ENCODE measurements around the gene PLXNA4. TPM values are rescaled to one million over a fixed set of nuclear protein-coding genes. Genes with fewer than 3 reads are reported as not detected.

The PLXNA4 gene
- total RNA-seq, 1 donor from 2014 or later = 3.5 TPM

- Mint-ChIP-seq H3K27ac (ENCODE audit: unreplicated experiment) (no peak overlapping the region), H3K27me3 (ENCODE audit: unreplicated experiment) (peaks cover 5% of the 10 kb centered on the region), H3K4me3 (ENCODE audit: unreplicated experiment) (no peak overlapping the region), H3K36me3 (ENCODE audit: low read depth, unreplicated experiment) (peaks cover 4% of the 10 kb centered on the region), H3K4me1 (ENCODE audit: unreplicated experiment) (peaks cover 15% of the 10 kb centered on the region), H3K9me3 (ENCODE audit: unreplicated experiment) (no peaks in the 10 kb centered on the region)
- DNase-seq (ENCODE audit: low spot score) = no peak
- TF ChIP-seq CTCF (IDR thresholded peaks at IDR 0.05; ENCODE audit: unreplicated experiment) = no peak
Measured at GRCh38 chr7:132160611-132161532, 415.4 kb downstream of the PLXNA4 start.

- Mint-ChIP-seq H3K36me3 (ENCODE audit: low read depth, unreplicated experiment) (no peaks in the 10 kb centered on the region), H3K4me1 (ENCODE audit: unreplicated experiment) (peaks cover 18% of the 10 kb centered on the region), H3K4me3 (ENCODE audit: unreplicated experiment) (no peak overlapping the region), H3K9me3 (ENCODE audit: unreplicated experiment) (no peaks in the 10 kb centered on the region), H3K27me3 (ENCODE audit: unreplicated experiment) (peaks cover 6% of the 10 kb centered on the region), H3K27ac (ENCODE audit: unreplicated experiment) (no peak overlapping the region)
- no peak for DNase-seq (ENCODE audit: low spot score)
- TF ChIP-seq CTCF (IDR thresholded peaks at IDR 0.05; ENCODE audit: unreplicated experiment) = no peak
Measured at GRCh38 chr7:132158841-132159240, 417.4 kb downstream of the PLXNA4 start.

GRCh38 chr7:132158166-132158565 lies 418.1 kb downstream of the PLXNA4 start:
- H3K9me3 Mint-ChIP-seq (ENCODE audit: unreplicated experiment) = no peaks in the 10 kb centered on the region
- no peak overlapping the region for H3K27ac Mint-ChIP-seq (ENCODE audit: unreplicated experiment)
- no peak for TF ChIP-seq CTCF (IDR thresholded peaks at IDR 0.05; ENCODE audit: unreplicated experiment)
- DNase-seq (ENCODE audit: low spot score) = no peak
- peaks cover 18% of the 10 kb centered on the region for H3K4me1 Mint-ChIP-seq (ENCODE audit: unreplicated experiment)
- H3K27me3 Mint-ChIP-seq (ENCODE audit: unreplicated experiment) = peaks cover 6% of the 10 kb centered on the region
- no peak overlapping the region for H3K4me3 Mint-ChIP-seq (ENCODE audit: unreplicated experiment)
- no peaks in the 10 kb centered on the region for H3K36me3 Mint-ChIP-seq (ENCODE audit: low read depth, unreplicated experiment)

- H3K4me1 Mint-ChIP-seq (ENCODE audit: unreplicated experiment) = peaks cover 10% of the 10 kb centered on the region
- H3K4me3 Mint-ChIP-seq (ENCODE audit: unreplicated experiment) = no peak overlapping the region
- no peaks in the 10 kb centered on the region for H3K9me3 Mint-ChIP-seq (ENCODE audit: unreplicated experiment)
- no peak overlapping the region for H3K27ac Mint-ChIP-seq (ENCODE audit: unreplicated experiment)
- no peaks in the 10 kb centered on the region for H3K36me3 Mint-ChIP-seq (ENCODE audit: low read depth, unreplicated experiment)
- peaks cover 10% of the 10 kb centered on the region for H3K27me3 Mint-ChIP-seq (ENCODE audit: unreplicated experiment)
- TF ChIP-seq CTCF (IDR thresholded peaks at IDR 0.05; ENCODE audit: unreplicated experiment) = no peak
- no peak for DNase-seq (ENCODE audit: low spot score)
Measured at GRCh38 chr7:132155715-132156114, 420.6 kb downstream of the PLXNA4 start.

All from endothelial cell (in vitro differentiated cells).